Spleen (tissue), 11 donors: ENCODE measurements around the gene MPC1L. TPM values are rescaled to one million over a fixed set of nuclear protein-coding genes. Genes with fewer than 3 reads are reported as not detected.
"Not testable (repeated sequence)": the region's sequence is repeated elsewhere in the genome, so short reads cannot be mapped to it uniquely, and the experiment has no call there.

Experiments
- DNase-seq: peaks from one replicate; pipeline ENCODE4 v3.0.0-alpha.2; 2020
- H3K27ac ChIP-seq, 8 donors: fragments of 200-600 bp; sonication (generic) in 7 of 8; 1 replicate in 4 of 8; 2 replicates in 4 of 8; pipeline versions ENCODE4 v1.5.0 to v1.8.0; 2016 to 2021; ENCODE audit warnings: inconsistent platforms in 4 of 8, mild to moderate bottlenecking in 4 of 8, moderate library complexity in 1 of 8
- H3K27me3 ChIP-seq, 7 donors: fragments of 200-600 bp; sonication (generic) in 6 of 7; replicated peaks in 1 of 7; 1 replicate in 4 of 7; 2 replicates in 3 of 7; pipeline versions ENCODE4 v1.5.0 to v1.8.0; 2016 to 2021; ENCODE audit warnings: inconsistent platforms in 3 of 7, mild to moderate bottlenecking in 1 of 7
- H3K36me3 ChIP-seq, 6 donors: fragments of 200-600 bp; sonication (generic) in 5 of 6; 1 replicate in 4 of 6; 2 replicates in 2 of 6; pipeline versions ENCODE4 v1.5.0 to v1.8.0; 2016 to 2021; ENCODE audit warnings: inconsistent platforms in 2 of 6
- H3K4me1 ChIP-seq, 6 donors: fragments of 200-600 bp; sonication (generic) in 5 of 6; 1 replicate in 3 of 6; 2 replicates in 3 of 6; pipeline versions ENCODE4 v1.5.0 to v1.8.0; 2016 to 2021; ENCODE audit warnings: inconsistent platforms in 3 of 6
- H3K4me3 ChIP-seq, 8 donors: fragments of 200-600 bp; sonication (generic) in 7 of 8; 1 replicate in 4 of 8; 2 replicates in 4 of 8; pipeline versions ENCODE4 v1.5.0 to v1.8.0; 2016 to 2021; ENCODE audit warnings: inconsistent platforms in 4 of 8, mild to moderate bottlenecking in 4 of 8, moderate library complexity in 2 of 8
- H3K9me3 ChIP-seq, 8 donors: fragments of 200-600 bp; sonication (generic) in 7 of 8; 1 replicate in 4 of 8; 2 replicates in 4 of 8; pipeline versions ENCODE4 v1.5.0 to v1.8.0; 2016 to 2021; ENCODE audit warnings: inconsistent platforms in 4 of 8
- POLR2A ChIP-seq, 3 donors: fragments of 450-650 bp; IDR thresholded peaks; one replicate each; pipeline ENCODE4 v1.5.1; 2017; ENCODE audit warnings: antibody characterized with exemption in 3 of 3, mild to moderate bottlenecking in 1 of 3
- POLR2AphosphoS5 ChIP-seq, 3 donors: sonication (generic); formaldehyde crosslinking; IDR thresholded peaks; one replicate each; pipeline ENCODE4 v1.5.1; 2017; ENCODE audit warnings: antibody characterized with exemption in 3 of 3
- WGBS, 5 donors: extraction: QIAGEN DNeasy Blood & Tissue Kit in 3 of 5; methylation state at CpG; one replicate each; pipeline versions ENCODE4 v1.1.5 to v1.1.7; 2013 to 2018; 5-methylcytosine and 5-hydroxymethylcytosine counted together
- intact Hi-C: fragments of 100-400 bp; cut with DNase I; formaldehyde crosslinking; loops from one replicate; pipeline ENCODE4 v1.15.0; 2023; ENCODE audit warnings: low total_unique reads
- polyA plus RNA-seq, 3 donors: library from polyadenylated mRNA; stranded (reverse); fragments of 200-250 nt; gene quantifications; one replicate each; pipeline ENCODE4 v1.2.1, GENCODE V29; 2013
- total RNA-seq, 7 donors: library from RNA; depleted of rRNA in 3 of 7; stranded (reverse); fragments of >200 nt in 3 of 7; fragmentation: NEBNext Ultra II Directional in 4 of 7; extraction: Animal tissue kit (Norgen Biotek cat#: 25700) in 4 of 7; gene quantifications; one replicate each; pipeline versions ENCODE4 v1.1.0 to v1.2.1, GENCODE V29; 2016 to 2021
- TF ChIP-seq, protein P1 (sequence below), 11 experiments: fragments of 200-600 bp in 7 of 11; fragments of 450-650 bp in 4 of 11; sonication (generic) in 4 of 11; IDR thresholded peaks in 8 of 11; conservative IDR thresholded peaks in 3 of 11; 1 replicate in 7 of 11; 2 replicates in 4 of 11; pipeline versions ENCODE4 v1.4.0 to v1.8.0; 2016 to 2021; ENCODE audit warnings: antibody characterized with exemption in 11 of 11, inconsistent platforms in 4 of 11, mild to moderate bottlenecking in 1 of 11
- donor health status: healthy with polysubstance abuse.
- donor health status: DM: no; HTN: no; CAD: no; lungs with moderate emphysema.
- donor health status: DM: no; HTN: no; CAD: no.
- donor health status: Bipolar disorder and iron deficiency.
- donor health status: healthy.
- donor health status: DM: no; HTN: no; CAD: no.
- donor health status: DM: yes; HTN: yes; CAD: no.

The MPC1L gene
- total and polyA plus RNA-seq, 10 donors = 0.28 TPM; not detected in 9

DNA sequence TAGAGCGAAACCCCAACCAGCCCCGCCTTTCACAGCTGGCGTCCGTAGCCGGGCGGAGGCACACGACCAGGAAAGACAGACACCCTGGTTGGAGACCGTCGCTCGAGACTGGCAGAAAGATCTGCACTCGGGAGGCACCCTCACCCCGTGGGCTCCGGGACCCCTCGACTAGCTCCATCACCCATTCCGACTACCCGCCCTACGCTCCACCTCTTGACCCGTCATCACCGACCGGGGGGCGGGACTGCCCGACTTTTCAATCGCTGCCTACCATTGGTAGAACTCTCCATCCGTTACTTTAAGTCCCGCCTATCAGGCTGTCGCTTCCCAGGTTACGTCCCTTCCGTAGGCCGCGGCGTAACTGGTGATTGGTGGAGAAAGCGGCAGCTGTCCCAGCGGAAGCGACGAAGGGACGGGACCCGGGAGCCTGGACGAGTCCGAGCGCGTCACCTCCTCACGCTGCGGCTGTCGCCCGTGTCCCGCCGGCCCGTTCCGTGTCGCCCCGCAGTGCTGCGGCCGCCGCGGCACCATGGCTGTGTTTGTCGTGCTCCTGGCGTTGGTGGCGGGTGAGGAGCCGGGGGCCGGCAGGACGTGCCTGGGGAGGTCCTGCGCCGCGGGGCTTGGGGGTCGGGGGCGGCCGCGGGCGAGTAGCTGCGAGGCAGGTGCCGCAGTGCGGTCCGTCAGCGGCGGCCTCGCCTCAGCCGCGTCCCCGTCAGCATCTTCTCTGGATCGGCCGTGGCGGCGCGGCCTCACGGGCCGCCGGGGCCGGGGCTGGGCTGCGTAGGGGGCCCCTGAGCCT is 42.5 kb upstream of the MPC1L start, which contains the start of gene ATP6AP2:
Gene ATP6AP2, plus strand, starts transcription at position 434 of the 799 bp plus-strand sequence. Its CDS starts 96 bp downstream, at position 530.
- peaks cover 7 to 29% (median 18%) of the 10 kb centered on the region in 6 donors for H3K4me1 ChIP-seq
- H3K36me3 ChIP-seq = no peaks in the 10 kb centered on the region
- 0 to 50% (median 1%) methylated on average over 2 to 89 of the region's 89 CpGs for WGBS, 5 donors
- intact Hi-C loops = no loop called here
- H3K9me3 ChIP-seq = no peaks in the 10 kb centered on the region
- DNase-seq = peak; percentile 95
- TF ChIP-seq, protein P1, sequence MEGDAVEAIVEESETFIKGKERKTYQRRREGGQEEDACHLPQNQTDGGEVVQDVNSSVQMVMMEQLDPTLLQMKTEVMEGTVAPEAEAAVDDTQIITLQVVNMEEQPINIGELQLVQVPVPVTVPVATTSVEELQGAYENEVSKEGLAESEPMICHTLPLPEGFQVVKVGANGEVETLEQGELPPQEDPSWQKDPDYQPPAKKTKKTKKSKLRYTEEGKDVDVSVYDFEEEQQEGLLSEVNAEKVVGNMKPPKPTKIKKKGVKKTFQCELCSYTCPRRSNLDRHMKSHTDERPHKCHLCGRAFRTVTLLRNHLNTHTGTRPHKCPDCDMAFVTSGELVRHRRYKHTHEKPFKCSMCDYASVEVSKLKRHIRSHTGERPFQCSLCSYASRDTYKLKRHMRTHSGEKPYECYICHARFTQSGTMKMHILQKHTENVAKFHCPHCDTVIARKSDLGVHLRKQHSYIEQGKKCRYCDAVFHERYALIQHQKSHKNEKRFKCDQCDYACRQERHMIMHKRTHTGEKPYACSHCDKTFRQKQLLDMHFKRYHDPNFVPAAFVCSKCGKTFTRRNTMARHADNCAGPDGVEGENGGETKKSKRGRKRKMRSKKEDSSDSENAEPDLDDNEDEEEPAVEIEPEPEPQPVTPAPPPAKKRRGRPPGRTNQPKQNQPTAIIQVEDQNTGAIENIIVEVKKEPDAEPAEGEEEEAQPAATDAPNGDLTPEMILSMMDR (IDR thresholded peaks at IDR 0.05 in 8 of 11, conservative IDR thresholded peaks at IDR 0.05 in 3 of 11) = no peak
- TF ChIP-seq POLR2A (IDR thresholded peaks at IDR 0.05) (peak in 2 of 3 donors; percentile 21 to 73), POLR2AphosphoS5 (IDR thresholded peaks at IDR 0.05) (peak; percentile 91 to 97 (median 97))
- peak within 1 kb of the TSS; percentile 66 to 97 (median 93) for H3K27ac ChIP-seq
- peak within 1 kb of the TSS; percentile 60 to 86 (median 65) for H3K4me3 ChIP-seq
- peaks cover 0 to 12% (median 0%) of the 10 kb centered on the region in 7 donors for H3K27me3 ChIP-seq

DNA sequence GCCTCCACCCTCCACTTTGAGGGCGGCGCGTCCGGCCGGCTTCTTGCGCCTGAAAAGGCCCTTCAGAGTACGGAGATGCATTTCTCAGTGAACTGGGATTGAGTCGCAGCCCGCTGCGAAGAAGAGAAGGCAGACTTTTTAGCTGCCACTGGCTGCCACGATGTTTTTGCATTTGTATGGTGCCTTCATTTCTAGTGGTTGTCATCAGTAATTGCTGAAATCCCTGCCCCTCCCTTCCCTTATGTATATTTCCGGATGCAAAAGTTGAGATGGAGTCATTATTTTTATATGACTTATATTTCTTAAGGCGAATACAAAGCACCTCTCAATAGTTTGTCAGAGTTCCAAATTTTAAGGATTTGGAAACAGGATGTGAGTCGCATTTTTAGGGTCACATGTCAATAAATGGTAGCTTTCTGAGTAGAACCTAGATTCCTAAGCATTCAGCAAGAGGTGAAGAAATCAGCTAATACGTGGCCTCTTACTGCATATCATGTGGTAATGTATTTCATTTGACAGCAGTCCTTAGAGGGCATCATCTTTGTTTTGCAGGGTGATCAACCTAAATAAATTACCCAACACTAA is 41.8 kb upstream of the MPC1L start:
- DNase-seq = no peak
- whole genome bisulfite sequencing, 5 donors = 0 to 28% (median 7%) methylated on average over 9 to 15 of the region's 15 CpGs

DNA sequence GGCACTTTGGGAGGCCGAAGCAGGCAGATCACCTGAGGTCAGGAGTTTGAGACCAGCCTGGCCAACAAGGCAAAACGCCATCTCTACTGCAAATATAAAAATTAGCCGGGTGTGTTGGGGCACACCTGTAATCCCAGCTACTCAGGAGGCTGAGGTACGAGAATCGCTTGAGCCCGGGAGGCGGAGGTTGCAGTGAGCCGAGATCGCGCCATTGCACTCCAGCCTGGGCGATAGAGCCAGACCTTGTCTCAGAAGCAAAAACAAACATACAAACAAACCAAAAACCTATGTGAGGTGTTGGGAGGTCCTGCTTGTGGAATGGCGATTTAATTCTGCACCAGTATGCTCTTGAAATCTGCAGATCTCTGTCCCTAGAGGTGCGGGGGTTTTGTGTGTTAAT is 41.0 kb upstream of the MPC1L start:
- H3K36me3 ChIP-seq, H3K9me3 ChIP-seq, intact Hi-C loops, DNase-seq: not testable (repeated sequence)
- 88 to 96% (median 92%) methylated on average over 12 to 13 of the region's 13 CpGs for whole genome bisulfite sequencing, 5 donors
- peak overlapping the region in 2 of 8 donors; percentile 69 to 86 for H3K4me3 ChIP-seq
- H3K27me3 ChIP-seq = peaks cover 0 to 12% (median 0%) of the 10 kb centered on the region in 7 donors
- peaks cover 7 to 29% (median 18%) of the 10 kb centered on the region in 6 donors for H3K4me1 ChIP-seq
- peak overlapping the region in 2 of 8 donors; percentile 97 for H3K27ac ChIP-seq

More for the DNA sequence above, 41.8 kb upstream of the MPC1L start:
- H3K4me3 ChIP-seq = peak overlapping the region; percentile 60 to 86 (median 65)
- H3K27ac ChIP-seq = peak overlapping the region; percentile 66 to 97 (median 93)
- H3K4me1 ChIP-seq = peaks cover 7 to 29% (median 18%) of the 10 kb centered on the region in 6 donors
- intact Hi-C loops = no loop called here
- H3K27me3 ChIP-seq = peaks cover 0 to 12% (median 0%) of the 10 kb centered on the region in 7 donors
- TF ChIP-seq, protein P1 (IDR thresholded peaks at IDR 0.05 in 8 of 11, conservative IDR thresholded peaks at IDR 0.05 in 3 of 11) = no peak
- TF ChIP-seq POLR2AphosphoS5 (IDR thresholded peaks at IDR 0.05) (no peak), POLR2A (IDR thresholded peaks at IDR 0.05) (no peak)
- no peaks in the 10 kb centered on the region for H3K9me3 ChIP-seq
- H3K36me3 ChIP-seq = no peaks in the 10 kb centered on the region

DNA sequence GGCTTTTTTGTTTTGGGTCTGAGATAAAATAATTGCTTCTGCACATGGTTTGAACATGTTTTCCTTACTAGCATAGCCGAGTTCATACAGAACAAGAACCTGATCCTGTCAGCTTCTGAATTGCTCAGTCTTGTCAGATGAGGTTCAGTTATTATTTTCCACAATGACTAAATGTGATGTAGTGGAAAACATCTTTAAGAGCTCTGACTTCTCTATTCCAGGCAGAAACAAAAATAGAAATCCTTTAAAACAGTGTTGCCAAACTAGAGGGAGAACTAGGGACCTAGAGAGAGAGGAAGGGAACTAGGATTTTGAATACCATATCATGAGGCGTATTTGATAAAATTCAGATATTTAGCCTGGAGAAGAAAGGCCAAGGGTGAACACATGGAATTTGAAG is 40.4 kb upstream of the MPC1L start:
- intact Hi-C loops = no loop called here
- H3K27ac ChIP-seq = no peak overlapping the region
- peaks cover 0 to 7% (median 0%) of the 10 kb centered on the region in 7 donors for H3K27me3 ChIP-seq

DNA sequence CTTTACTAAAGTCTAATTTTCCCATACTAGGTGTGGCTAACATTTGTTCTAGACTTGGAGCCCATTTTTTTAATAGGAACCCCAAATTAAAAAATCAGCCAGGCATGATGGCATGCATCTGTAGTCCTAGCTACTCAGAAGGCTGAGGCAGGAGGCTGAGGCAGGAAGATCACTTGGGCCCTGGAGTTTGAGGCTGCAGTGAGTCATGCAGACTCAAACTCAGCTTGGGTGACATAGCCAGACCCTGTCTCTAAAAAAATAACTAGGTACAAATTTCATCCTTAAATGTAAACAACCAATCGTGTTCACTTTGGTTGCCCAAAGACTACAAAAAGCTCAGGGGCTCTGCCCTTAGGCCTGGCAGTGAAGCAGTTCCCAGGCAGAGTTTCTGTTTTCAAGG is 35.6 kb upstream of the MPC1L start:
- H3K9me3 ChIP-seq, H3K4me3 ChIP-seq, H3K27ac ChIP-seq, DNase-seq, H3K27me3 ChIP-seq, intact Hi-C loops: not testable (repeated sequence)
- WGBS, 5 donors = 69 to 93% (median 70%) methylated on average over 1 of the region's 1 CpG
- peaks cover 0 to 15% (median 1%) of the 10 kb centered on the region in 6 donors for H3K4me1 ChIP-seq
- H3K36me3 ChIP-seq = peaks cover 0 to 38% (median 16%) of the 10 kb centered on the region in 6 donors

More for the DNA sequence above, 40.4 kb upstream of the MPC1L start:
- WGBS, 5 donors = 72 to 96% (median 85%) methylated on average over 2 of the region's 2 CpGs
- Histone ChIP-seq H3K4me1 (peaks cover 7 to 34% (median 18%) of the 10 kb centered on the region in 6 donors), H3K36me3 (no peaks in the 10 kb centered on the region), H3K9me3 (no peaks in the 10 kb centered on the region), H3K4me3 (no peak overlapping the region)
- no peak for TF ChIP-seq POLR2AphosphoS5 (IDR thresholded peaks at IDR 0.05)
- no peak for TF ChIP-seq POLR2A (IDR thresholded peaks at IDR 0.05)
- TF ChIP-seq, protein P1 (IDR thresholded peaks at IDR 0.05 in 8 of 11, conservative IDR thresholded peaks at IDR 0.05 in 3 of 11) = no peak
- DNase-seq = no peak

DNA sequence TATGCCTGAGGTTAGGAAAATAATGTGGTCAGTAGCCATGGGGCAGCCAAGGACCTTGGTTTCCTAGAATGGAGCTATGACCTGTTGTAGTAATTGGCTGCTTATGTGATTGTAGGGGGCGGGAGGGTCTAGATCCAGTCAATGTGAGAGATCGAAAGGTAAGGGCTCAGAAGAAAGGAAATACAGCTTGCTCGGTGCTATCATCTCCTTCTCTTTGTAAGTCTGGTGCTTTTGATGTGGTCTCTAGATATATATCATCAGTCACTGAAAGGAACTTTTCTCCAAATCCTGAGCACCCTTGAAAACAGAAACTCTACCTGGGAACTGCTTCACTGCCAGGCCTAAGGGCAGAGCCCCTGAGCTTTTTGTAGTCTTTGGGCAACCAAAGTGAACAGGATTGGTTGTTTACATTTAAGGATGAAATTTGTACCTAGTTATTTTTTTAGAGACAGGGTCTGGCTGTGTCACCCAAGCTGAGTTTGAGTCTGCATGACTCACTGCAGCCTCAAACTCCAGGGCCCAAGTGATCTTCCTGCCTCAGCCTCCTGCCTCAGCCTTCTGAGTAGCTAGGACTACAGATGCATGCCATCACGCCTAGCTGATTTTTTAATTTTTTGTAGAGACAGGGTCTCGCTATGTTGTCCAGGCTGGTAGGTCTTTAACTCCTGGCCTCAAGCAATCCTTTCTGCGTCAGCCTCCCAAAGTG is 33.5 kb upstream of the MPC1L start:
- intact Hi-C loops, H3K9me3 ChIP-seq, H3K4me3 ChIP-seq, H3K27me3 ChIP-seq, H3K4me1 ChIP-seq, DNase-seq, H3K27ac ChIP-seq: not testable (repeated sequence)
- 78 to 89% (median 83%) methylated on average over 5 to 6 of the region's 6 CpGs for WGBS, 5 donors
- peaks cover 0 to 59% (median 23%) of the 10 kb centered on the region in 6 donors for H3K36me3 ChIP-seq
